ENCODE data around the gene BRINP2. TPM values are rescaled to one million over a fixed set of nuclear protein-coding genes. Genes with fewer than 3 reads are reported as not detected.

Gene BRINP2
- total and polyA plus RNA-seq, 2 of the 8 experiments (the other 6 are each of a cell fraction or from before 2014, with no cell fraction given), result 0.39 to 0.42 TPM

DNA sequence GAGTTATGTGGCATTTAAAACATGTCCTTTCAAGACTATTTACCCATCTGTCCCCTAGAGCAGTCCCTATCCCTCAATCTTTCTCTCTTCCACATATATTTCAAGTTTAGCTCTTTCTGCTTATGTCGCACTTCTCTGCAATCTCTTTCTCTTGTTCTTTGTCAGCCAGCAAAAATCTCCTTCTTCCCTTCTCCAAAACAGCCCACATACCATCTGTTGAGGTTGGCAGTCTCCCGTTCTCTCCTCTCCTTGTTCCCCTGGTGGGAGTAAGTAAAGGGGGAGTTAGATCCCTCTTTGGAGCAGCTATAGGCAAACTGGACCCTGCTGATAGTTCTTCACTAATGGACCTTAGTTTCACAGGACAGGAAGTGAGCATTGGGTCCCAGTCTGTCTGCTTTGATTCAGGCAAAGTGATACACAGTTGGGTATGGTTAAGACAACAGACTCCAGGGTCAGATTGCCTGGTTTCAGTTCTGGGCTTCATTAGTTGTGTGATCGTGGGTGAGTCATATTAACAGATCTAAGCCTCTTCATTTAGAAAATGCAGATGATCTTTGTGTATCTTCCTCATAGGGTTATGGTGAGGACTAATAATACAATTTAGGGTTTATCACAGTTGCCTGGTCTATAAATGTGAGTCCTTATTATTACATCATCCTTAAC is 19.7 kb downstream of the BRINP2 start (continued):
- TF ChIP-seq, protein P1, sequence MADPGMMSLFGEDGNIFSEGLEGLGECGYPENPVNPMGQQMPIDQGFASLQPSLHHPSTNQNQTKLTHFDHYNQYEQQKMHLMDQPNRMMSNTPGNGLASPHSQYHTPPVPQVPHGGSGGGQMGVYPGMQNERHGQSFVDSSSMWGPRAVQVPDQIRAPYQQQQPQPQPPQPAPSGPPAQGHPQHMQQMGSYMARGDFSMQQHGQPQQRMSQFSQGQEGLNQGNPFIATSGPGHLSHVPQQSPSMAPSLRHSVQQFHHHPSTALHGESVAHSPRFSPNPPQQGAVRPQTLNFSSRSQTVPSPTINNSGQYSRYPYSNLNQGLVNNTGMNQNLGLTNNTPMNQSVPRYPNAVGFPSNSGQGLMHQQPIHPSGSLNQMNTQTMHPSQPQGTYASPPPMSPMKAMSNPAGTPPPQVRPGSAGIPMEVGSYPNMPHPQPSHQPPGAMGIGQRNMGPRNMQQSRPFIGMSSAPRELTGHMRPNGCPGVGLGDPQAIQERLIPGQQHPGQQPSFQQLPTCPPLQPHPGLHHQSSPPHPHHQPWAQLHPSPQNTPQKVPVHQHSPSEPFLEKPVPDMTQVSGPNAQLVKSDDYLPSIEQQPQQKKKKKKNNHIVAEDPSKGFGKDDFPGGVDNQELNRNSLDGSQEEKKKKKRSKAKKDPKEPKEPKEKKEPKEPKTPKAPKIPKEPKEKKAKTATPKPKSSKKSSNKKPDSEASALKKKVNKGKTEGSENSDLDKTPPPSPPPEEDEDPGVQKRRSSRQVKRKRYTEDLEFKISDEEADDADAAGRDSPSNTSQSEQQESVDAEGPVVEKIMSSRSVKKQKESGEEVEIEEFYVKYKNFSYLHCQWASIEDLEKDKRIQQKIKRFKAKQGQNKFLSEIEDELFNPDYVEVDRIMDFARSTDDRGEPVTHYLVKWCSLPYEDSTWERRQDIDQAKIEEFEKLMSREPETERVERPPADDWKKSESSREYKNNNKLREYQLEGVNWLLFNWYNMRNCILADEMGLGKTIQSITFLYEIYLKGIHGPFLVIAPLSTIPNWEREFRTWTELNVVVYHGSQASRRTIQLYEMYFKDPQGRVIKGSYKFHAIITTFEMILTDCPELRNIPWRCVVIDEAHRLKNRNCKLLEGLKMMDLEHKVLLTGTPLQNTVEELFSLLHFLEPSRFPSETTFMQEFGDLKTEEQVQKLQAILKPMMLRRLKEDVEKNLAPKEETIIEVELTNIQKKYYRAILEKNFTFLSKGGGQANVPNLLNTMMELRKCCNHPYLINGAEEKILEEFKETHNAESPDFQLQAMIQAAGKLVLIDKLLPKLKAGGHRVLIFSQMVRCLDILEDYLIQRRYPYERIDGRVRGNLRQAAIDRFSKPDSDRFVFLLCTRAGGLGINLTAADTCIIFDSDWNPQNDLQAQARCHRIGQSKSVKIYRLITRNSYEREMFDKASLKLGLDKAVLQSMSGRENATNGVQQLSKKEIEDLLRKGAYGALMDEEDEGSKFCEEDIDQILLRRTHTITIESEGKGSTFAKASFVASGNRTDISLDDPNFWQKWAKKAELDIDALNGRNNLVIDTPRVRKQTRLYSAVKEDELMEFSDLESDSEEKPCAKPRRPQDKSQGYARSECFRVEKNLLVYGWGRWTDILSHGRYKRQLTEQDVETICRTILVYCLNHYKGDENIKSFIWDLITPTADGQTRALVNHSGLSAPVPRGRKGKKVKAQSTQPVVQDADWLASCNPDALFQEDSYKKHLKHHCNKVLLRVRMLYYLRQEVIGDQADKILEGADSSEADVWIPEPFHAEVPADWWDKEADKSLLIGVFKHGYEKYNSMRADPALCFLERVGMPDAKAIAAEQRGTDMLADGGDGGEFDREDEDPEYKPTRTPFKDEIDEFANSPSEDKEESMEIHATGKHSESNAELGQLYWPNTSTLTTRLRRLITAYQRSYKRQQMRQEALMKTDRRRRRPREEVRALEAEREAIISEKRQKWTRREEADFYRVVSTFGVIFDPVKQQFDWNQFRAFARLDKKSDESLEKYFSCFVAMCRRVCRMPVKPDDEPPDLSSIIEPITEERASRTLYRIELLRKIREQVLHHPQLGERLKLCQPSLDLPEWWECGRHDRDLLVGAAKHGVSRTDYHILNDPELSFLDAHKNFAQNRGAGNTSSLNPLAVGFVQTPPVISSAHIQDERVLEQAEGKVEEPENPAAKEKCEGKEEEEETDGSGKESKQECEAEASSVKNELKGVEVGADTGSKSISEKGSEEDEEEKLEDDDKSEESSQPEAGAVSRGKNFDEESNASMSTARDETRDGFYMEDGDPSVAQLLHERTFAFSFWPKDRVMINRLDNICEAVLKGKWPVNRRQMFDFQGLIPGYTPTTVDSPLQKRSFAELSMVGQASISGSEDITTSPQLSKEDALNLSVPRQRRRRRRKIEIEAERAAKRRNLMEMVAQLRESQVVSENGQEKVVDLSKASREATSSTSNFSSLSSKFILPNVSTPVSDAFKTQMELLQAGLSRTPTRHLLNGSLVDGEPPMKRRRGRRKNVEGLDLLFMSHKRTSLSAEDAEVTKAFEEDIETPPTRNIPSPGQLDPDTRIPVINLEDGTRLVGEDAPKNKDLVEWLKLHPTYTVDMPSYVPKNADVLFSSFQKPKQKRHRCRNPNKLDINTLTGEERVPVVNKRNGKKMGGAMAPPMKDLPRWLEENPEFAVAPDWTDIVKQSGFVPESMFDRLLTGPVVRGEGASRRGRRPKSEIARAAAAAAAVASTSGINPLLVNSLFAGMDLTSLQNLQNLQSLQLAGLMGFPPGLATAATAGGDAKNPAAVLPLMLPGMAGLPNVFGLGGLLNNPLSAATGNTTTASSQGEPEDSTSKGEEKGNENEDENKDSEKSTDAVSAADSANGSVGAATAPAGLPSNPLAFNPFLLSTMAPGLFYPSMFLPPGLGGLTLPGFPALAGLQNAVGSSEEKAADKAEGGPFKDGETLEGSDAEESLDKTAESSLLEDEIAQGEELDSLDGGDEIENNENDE (IDR thresholded peaks at IDR 0.05; ENCODE audit: insufficient replicate concordance, low read length), result no peak
- TF ChIP-seq SIN3A (conservative IDR thresholded peaks at IDR 0.05 in 1 of 2, IDR thresholded peaks at IDR 0.05 in 1 of 2; ENCODE audit: low read depth in 1 of 2, low read length in 2 of 2), result no peak

All from H1 (cell line).